ENCODE measurements around the gene DSN1. TPM values are rescaled to one million over a fixed set of nuclear protein-coding genes. Genes with fewer than 3 reads are reported as not detected.

The DSN1 gene
- total RNA-seq, 1 donor from 2014 or later, result 12.8 TPM

DNA sequence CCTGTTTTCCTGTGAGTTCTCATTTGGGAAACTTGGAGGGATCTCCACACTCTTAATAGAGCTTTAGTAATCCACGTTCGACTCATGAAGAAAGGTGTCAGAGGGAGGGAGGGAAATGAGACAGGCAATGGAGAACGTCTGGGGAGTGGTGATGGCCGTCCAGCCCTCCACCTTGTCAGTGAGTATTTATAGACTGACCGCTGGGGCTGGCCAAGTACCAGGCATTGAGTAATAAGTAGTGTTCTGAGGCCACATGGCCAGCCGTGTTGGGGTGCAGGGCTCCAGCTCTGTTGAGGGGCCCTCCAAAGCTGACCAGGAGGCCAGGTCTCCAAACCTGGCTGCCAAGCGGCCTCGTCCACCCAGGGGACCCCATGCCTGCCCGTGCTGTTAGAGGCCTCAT is 11.3 kb upstream of the DSN1 start:
- H3K27ac Mint-ChIP-seq (ENCODE audit: unreplicated experiment), result no peak overlapping the region
- peaks cover 32% of the 10 kb centered on the region for H3K36me3 Mint-ChIP-seq (ENCODE audit: low read depth, unreplicated experiment)
- peak overlapping the region; percentile 80 for H3K4me3 Mint-ChIP-seq (ENCODE audit: unreplicated experiment)

DNA sequence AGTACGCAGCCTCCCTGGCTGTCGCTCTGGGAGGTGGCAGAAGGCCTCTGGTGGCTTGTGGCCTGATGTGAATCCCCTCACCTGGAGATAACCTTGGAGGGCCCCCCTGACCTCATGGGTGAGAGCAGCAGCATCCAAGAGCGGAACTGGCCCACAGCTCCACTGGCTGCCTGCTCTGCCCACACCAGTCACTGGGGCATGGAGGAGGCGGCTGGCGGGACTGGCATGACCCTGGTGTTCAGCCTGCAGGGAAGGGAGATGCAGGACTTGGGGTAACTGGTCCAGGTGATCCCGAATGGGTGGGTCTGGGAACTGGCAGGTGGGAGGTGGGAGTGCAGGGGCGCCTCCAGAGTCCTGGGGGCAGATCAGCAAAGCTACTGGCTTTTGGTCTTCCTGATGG is 10.6 kb upstream of the DSN1 start:
- H3K27ac Mint-ChIP-seq (ENCODE audit: unreplicated experiment), result no peak overlapping the region
- H3K27me3 Mint-ChIP-seq (ENCODE audit: unreplicated experiment), result peaks cover 4% of the 10 kb centered on the region

More for the DNA sequence above, 11.3 kb upstream of the DSN1 start:
- DNase-seq (ENCODE audit: low spot score), result no peak
- TF ChIP-seq, protein P1, sequence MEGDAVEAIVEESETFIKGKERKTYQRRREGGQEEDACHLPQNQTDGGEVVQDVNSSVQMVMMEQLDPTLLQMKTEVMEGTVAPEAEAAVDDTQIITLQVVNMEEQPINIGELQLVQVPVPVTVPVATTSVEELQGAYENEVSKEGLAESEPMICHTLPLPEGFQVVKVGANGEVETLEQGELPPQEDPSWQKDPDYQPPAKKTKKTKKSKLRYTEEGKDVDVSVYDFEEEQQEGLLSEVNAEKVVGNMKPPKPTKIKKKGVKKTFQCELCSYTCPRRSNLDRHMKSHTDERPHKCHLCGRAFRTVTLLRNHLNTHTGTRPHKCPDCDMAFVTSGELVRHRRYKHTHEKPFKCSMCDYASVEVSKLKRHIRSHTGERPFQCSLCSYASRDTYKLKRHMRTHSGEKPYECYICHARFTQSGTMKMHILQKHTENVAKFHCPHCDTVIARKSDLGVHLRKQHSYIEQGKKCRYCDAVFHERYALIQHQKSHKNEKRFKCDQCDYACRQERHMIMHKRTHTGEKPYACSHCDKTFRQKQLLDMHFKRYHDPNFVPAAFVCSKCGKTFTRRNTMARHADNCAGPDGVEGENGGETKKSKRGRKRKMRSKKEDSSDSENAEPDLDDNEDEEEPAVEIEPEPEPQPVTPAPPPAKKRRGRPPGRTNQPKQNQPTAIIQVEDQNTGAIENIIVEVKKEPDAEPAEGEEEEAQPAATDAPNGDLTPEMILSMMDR (IDR thresholded peaks at IDR 0.05; ENCODE audit: unreplicated experiment), result no peak
- Mint-ChIP-seq H3K27me3 (ENCODE audit: unreplicated experiment) (peaks cover 4% of the 10 kb centered on the region), H3K9me3 (ENCODE audit: unreplicated experiment) (no peaks in the 10 kb centered on the region), H3K4me1 (ENCODE audit: unreplicated experiment) (peaks cover 6% of the 10 kb centered on the region)

DNA sequence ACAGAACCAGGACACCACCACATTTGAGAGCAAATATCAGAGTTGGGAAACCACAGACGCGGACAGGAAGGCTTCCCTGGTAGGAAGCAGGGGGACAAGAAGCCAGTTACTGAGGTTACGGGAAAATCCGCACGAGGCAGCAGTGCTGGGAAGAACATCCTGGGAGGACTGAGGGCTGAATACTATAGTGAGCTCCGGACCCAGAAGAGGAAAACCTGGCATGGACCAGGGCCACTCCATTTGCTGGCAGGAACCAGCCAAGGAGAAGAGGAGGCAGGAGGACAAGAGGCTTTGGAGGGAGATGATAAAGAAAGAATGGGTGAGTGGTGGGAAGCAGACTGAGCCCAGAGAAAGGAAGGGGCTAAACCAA is 6.1 kb upstream of the DSN1 start:
- Mint-ChIP-seq H3K4me3 (ENCODE audit: unreplicated experiment) (no peak overlapping the region), H3K9me3 (ENCODE audit: unreplicated experiment) (no peaks in the 10 kb centered on the region), H3K27ac (ENCODE audit: unreplicated experiment) (peak overlapping the region; percentile 82), H3K27me3 (ENCODE audit: unreplicated experiment) (peaks cover 2% of the 10 kb centered on the region), H3K36me3 (ENCODE audit: low read depth, unreplicated experiment) (peaks cover 18% of the 10 kb centered on the region), H3K4me1 (ENCODE audit: unreplicated experiment) (peaks cover 15% of the 10 kb centered on the region)
- peak; percentile 45 for DNase-seq (ENCODE audit: low spot score)
- TF ChIP-seq, protein P1 (IDR thresholded peaks at IDR 0.05; ENCODE audit: unreplicated experiment), result no peak

More for the DNA sequence above, 10.6 kb upstream of the DSN1 start:
- no peak for DNase-seq (ENCODE audit: low spot score)
- Mint-ChIP-seq H3K36me3 (ENCODE audit: low read depth, unreplicated experiment) (peaks cover 31% of the 10 kb centered on the region), H3K9me3 (ENCODE audit: unreplicated experiment) (no peaks in the 10 kb centered on the region), H3K4me1 (ENCODE audit: unreplicated experiment) (peaks cover 13% of the 10 kb centered on the region), H3K4me3 (ENCODE audit: unreplicated experiment) (peak overlapping the region; percentile 80)
- TF ChIP-seq, protein P1 (IDR thresholded peaks at IDR 0.05; ENCODE audit: unreplicated experiment), result no peak

DNA sequence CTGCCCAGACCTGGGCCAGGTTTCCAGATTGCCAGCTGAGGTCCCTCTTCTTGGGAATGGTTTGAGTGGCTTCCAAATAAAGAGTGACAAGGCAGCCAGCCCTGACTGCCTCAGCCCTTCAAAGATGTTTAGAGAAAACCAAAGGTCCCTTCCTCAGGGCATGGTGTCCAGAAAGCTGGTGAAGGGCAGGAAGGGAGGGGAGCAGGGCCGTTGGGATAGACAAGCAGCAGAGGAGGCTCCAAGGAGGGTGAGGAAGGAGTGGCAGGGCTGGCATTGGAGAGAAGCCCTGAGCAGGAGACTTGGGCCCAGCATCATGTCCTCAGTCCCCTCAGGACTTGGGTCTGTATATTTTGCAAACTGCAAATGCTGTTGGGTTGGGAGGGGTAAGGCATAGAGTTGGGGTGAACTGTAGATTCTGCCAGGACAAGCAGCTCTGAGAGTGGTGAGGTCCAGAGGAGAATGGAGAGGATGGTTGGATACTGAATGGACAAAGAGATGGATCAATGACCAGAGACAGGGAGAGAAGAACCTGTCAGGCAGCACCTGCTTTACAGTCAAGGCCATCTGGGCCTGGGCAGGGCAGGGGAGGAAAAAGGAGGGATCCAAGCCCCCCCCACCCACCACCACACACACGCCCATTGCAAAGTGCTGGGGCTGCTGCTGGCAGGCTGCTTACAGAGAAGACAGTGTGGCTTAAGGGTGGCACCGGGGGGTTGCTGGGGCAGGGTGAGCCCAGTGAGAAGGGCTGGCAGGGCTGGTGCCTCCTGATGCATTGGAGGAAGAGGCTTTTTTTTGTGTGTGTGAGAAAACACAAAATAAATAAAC is 5.5 kb upstream of the DSN1 start:
- H3K36me3 Mint-ChIP-seq (ENCODE audit: low read depth, unreplicated experiment), result peaks cover 13% of the 10 kb centered on the region
- peaks cover 17% of the 10 kb centered on the region for H3K4me1 Mint-ChIP-seq (ENCODE audit: unreplicated experiment)
- H3K9me3 Mint-ChIP-seq (ENCODE audit: unreplicated experiment), result no peaks in the 10 kb centered on the region
- peak overlapping the region; percentile 43 for H3K4me3 Mint-ChIP-seq (ENCODE audit: unreplicated experiment)
- TF ChIP-seq, protein P1 (IDR thresholded peaks at IDR 0.05; ENCODE audit: unreplicated experiment), result no peak
- no peak for DNase-seq (ENCODE audit: low spot score)
- H3K27me3 Mint-ChIP-seq (ENCODE audit: unreplicated experiment), result peaks cover 4% of the 10 kb centered on the region
- peak overlapping the region; percentile 82 for H3K27ac Mint-ChIP-seq (ENCODE audit: unreplicated experiment)

DNA sequence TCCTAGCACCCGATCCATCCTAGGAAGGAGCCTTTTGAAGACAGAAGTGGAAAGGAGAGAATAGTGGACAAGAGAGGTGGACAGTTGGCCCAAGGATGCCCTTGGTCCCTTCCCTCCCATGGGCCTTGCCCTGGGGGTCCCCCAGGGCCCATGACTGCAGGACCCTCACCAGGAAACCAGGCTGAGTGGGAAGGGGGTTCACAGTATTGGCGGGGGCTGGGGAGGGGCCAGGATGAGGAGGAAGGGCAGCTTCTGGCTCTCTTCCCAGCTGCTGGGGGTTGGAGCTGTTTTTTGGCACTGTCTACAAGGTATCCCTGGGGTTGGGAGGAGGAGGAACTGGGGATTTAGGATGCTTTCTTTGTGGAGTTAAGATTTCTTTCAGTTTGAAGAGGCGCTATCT is 4.0 kb upstream of the DSN1 start:
- Mint-ChIP-seq H3K36me3 (ENCODE audit: low read depth, unreplicated experiment) (peaks cover under 1% of the 10 kb centered on the region), H3K27ac (ENCODE audit: unreplicated experiment) (no peak overlapping the region), H3K4me3 (ENCODE audit: unreplicated experiment) (no peak overlapping the region), H3K4me1 (ENCODE audit: unreplicated experiment) (peaks cover 25% of the 10 kb centered on the region), H3K27me3 (ENCODE audit: unreplicated experiment) (peaks cover 6% of the 10 kb centered on the region), H3K9me3 (ENCODE audit: unreplicated experiment) (no peaks in the 10 kb centered on the region)
- DNase-seq (ENCODE audit: low spot score), result no peak
- TF ChIP-seq, protein P1 (IDR thresholded peaks at IDR 0.05; ENCODE audit: unreplicated experiment), result no peak
